GM21723 (cell line): ENCODE measurements around the gene TCF4.

Experiments
- ATAC-seq: cut with Tn5 transposase; IDR thresholded peaks from one replicate; pipeline ENCODE4 v1.9.1; 2021; ENCODE audit warnings: mild to moderate bottlenecking, moderate library complexity; ENCODE audit not compliant: unreplicated experiment

TCF4 gene

GRCh38 chr18:55331301-55331700 is 256.7 kb downstream of the TCF4 start:
- no peak for ATAC-seq

- ATAC-seq, result no peak
Observed at GRCh38 chr18:55328301-55328700, 259.7 kb downstream of the TCF4 start.

- no peak for ATAC-seq
Observed at GRCh38 chr18:55327454-55327853, 260.5 kb downstream of the TCF4 start.

GRCh38 chr18:55326134-55326533 is 261.9 kb downstream of the TCF4 start:
- ATAC-seq, result no peak

GRCh38 chr18:55324166-55324565 is 263.8 kb downstream of the TCF4 start:
- ATAC-seq, result no peak

- no peak for ATAC-seq
Observed at GRCh38 chr18:55323051-55323994, 264.7 kb downstream of the TCF4 start.

GRCh38 chr18:55322178-55322735 is 265.7 kb downstream of the TCF4 start:
- peak; percentile 63 for ATAC-seq

GRCh38 chr18:55321265-55322177 is 266.5 kb downstream of the TCF4 start:
- ATAC-seq, result peak; percentile 66

GRCh38 chr18:55320424-55321264 is 267.3 kb downstream of the TCF4 start:
- no peak for ATAC-seq

GRCh38 chr18:55319459-55320193 is 268.4 kb downstream of the TCF4 start:
- ATAC-seq, result no peak

GRCh38 chr18:55318951-55319441 is 269.0 kb downstream of the TCF4 start:
- no peak for ATAC-seq

GRCh38 chr18:55317864-55318263 is 270.1 kb downstream of the TCF4 start:
- no peak for ATAC-seq

- no peak for ATAC-seq
Observed at GRCh38 chr18:55317324-55317723, 270.7 kb downstream of the TCF4 start.

GRCh38 chr18:55316486-55317184 is 271.4 kb downstream of the TCF4 start:
- ATAC-seq, result no peak

GRCh38 chr18:55314615-55315237 is 273.3 kb downstream of the TCF4 start:
- no peak for ATAC-seq

GRCh38 chr18:55314031-55314430 is 274.0 kb downstream of the TCF4 start:
- ATAC-seq, result no peak

GRCh38 chr18:55310863-55311262 is 277.1 kb downstream of the TCF4 start:
- ATAC-seq, result no peak

GRCh38 chr18:55310044-55310676 is 277.8 kb downstream of the TCF4 start:
- ATAC-seq, result no peak
